ENCODE results near the gene CLCN2. TPM values are rescaled to one million over a fixed set of nuclear protein-coding genes. Genes with fewer than 3 reads are reported as not detected.
A peak's percentile ranks its signal among the peaks of the same experiment; 100 is the strongest.

The CLCN2 gene
- polyA plus RNA-seq, 1 donor from 2014 or later = 13.4 TPM

DNA sequence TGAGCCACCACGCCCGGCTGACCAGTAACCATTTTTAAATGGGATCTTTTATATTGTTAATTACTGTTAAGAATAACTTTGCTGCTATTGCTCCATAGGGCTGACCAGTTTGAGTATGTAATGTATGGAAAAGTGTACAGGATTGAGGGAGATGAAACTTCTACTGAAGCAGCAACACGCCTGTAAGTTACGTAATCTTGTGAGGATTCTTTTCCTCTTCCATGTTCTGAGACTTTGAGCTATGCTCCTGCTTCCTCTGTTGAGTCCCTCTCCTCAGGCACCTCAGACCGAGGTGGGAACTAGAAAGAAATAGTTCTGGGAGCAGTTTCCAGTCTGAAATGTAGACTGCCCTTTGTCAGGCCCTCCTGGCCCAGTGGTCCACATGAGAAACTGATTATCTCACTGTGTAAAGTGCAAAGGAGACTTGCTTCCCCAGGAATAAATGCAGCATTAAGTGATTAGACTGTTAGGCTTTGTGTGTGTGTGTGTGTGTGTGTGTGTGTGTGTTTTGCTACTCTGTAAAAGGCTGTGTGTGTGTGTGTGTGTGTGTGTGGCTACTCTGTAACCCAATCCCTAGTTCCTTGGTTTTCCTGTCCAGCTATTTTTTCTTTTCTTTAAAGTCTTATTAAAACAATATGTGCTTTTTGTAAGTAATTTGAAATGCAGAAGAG is 5.3 kb upstream of the CLCN2 start:
- H2AFZ ChIP-seq (ENCODE audit: low read depth, low read length) = no peak overlapping the region
- H3K4me3 ChIP-seq (ENCODE audit: low read length) = no peak overlapping the region
- H3K36me3 ChIP-seq (ENCODE audit: insufficient read depth, low read length) = peaks cover 5% of the 10 kb centered on the region
- H3K9me2 ChIP-seq (ENCODE audit: insufficient read depth, low read length) = no peaks in the 10 kb centered on the region
- H3K9ac ChIP-seq (ENCODE audit: low read length) = no peak overlapping the region
- no peaks in the 10 kb centered on the region for H3K27me3 ChIP-seq (ENCODE audit: insufficient read depth, low read depth, low read length)
- H3K79me2 ChIP-seq (replicated peaks; ENCODE audit: insufficient read depth, low read length) = peaks cover 8% of the 10 kb centered on the region
- no peak overlapping the region for H3K4me2 ChIP-seq (ENCODE audit: low read length)
- TF ChIP-seq RAD21 (conservative IDR thresholded peaks at IDR 0.05) = no peak
- TF ChIP-seq, protein P1, sequence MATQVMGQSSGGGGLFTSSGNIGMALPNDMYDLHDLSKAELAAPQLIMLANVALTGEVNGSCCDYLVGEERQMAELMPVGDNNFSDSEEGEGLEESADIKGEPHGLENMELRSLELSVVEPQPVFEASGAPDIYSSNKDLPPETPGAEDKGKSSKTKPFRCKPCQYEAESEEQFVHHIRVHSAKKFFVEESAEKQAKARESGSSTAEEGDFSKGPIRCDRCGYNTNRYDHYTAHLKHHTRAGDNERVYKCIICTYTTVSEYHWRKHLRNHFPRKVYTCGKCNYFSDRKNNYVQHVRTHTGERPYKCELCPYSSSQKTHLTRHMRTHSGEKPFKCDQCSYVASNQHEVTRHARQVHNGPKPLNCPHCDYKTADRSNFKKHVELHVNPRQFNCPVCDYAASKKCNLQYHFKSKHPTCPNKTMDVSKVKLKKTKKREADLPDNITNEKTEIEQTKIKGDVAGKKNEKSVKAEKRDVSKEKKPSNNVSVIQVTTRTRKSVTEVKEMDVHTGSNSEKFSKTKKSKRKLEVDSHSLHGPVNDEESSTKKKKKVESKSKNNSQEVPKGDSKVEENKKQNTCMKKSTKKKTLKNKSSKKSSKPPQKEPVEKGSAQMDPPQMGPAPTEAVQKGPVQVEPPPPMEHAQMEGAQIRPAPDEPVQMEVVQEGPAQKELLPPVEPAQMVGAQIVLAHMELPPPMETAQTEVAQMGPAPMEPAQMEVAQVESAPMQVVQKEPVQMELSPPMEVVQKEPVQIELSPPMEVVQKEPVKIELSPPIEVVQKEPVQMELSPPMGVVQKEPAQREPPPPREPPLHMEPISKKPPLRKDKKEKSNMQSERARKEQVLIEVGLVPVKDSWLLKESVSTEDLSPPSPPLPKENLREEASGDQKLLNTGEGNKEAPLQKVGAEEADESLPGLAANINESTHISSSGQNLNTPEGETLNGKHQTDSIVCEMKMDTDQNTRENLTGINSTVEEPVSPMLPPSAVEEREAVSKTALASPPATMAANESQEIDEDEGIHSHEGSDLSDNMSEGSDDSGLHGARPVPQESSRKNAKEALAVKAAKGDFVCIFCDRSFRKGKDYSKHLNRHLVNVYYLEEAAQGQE (IDR thresholded peaks at IDR 0.05; ENCODE audit: borderline replicate concordance) = no peak
- H4K20me1 ChIP-seq (ENCODE audit: insufficient read depth) = no peaks in the 10 kb centered on the region
- H3F3A ChIP-seq (ENCODE audit: insufficient read depth, low read length, poor library complexity, severe bottlenecking) = no peaks in the 10 kb centered on the region
- no peak overlapping the region for H3K27ac ChIP-seq (ENCODE audit: low read length)
- no peaks in the 10 kb centered on the region for H3K9me3 ChIP-seq (ENCODE audit: low read length)

DNA sequence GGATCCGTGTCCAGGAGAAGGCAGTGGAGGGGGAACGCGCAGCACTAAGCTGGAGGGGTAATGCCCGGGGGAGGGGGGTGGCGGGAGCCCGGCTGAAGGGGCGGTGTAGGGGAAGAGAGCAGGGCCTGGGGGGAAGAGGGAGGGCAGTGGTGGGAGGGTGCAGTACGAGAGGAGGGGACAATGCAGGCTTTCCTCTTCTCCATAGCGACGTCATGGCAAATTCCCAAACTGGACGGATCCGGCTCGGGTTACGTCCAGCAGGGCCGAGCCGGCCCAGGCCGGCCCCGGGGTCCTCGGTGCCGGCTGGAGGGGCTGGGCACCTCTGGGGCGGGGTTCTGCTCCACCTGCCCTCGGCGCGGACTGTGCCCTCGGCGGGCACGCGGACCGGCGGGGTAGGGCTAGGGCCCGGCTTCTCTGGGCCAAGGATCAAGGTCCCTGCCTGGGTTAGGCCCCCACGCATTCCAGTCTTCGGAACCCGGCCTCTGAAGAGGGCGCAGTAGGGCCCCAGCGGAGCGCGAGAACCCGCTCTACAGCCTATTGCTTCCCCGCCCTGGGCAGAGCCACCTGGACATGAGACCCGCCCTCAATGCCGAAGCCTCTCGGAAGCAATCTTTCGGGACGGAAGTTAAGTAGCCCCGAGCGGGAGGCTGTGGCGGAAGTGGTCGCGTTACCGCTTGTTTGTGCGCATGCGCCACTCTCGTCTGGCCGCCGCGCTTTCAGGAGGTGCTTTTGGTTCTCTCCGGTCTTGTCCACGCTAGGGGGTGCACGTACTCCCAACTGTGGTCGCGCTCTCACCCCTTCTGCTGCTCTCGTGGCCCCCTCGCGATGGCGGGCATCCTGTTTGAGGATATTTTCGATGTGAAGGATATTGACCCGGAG is 1.5 kb upstream of the CLCN2 start:
- TF ChIP-seq RAD21 (conservative IDR thresholded peaks at IDR 0.05) (peak; percentile 58), SMC3 (conservative IDR thresholded peaks at IDR 0.05; ENCODE audit: poor library complexity) (peak; percentile 71), MXI1 (conservative IDR thresholded peaks at IDR 0.05; ENCODE audit: poor library complexity, severe bottlenecking) (peak; percentile 67), EP300 (conservative IDR thresholded peaks at IDR 0.05; ENCODE audit: poor library complexity, severe bottlenecking) (no peak), TAF1 (IDR thresholded peaks at IDR 0.05; ENCODE audit: low read depth) (peak; percentile 82), POLR2AphosphoS5 (IDR thresholded peaks at IDR 0.05) (peak; percentile 74), EZH2 (IDR thresholded peaks at IDR 0.05; ENCODE audit: borderline replicate concordance, insufficient read depth, low read length, poor library complexity, severe bottlenecking) (no peak)
- TF ChIP-seq, protein P2, sequence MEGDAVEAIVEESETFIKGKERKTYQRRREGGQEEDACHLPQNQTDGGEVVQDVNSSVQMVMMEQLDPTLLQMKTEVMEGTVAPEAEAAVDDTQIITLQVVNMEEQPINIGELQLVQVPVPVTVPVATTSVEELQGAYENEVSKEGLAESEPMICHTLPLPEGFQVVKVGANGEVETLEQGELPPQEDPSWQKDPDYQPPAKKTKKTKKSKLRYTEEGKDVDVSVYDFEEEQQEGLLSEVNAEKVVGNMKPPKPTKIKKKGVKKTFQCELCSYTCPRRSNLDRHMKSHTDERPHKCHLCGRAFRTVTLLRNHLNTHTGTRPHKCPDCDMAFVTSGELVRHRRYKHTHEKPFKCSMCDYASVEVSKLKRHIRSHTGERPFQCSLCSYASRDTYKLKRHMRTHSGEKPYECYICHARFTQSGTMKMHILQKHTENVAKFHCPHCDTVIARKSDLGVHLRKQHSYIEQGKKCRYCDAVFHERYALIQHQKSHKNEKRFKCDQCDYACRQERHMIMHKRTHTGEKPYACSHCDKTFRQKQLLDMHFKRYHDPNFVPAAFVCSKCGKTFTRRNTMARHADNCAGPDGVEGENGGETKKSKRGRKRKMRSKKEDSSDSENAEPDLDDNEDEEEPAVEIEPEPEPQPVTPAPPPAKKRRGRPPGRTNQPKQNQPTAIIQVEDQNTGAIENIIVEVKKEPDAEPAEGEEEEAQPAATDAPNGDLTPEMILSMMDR (IDR thresholded peaks at IDR 0.05; ENCODE audit: poor library complexity, severe bottlenecking) = peak; percentile 76
- TF ChIP-seq, protein P1 (IDR thresholded peaks at IDR 0.05; ENCODE audit: borderline replicate concordance) = peak; percentile 56
- peak overlapping the region; percentile 84 for H3K4me2 ChIP-seq (ENCODE audit: low read length)

More for the DNA sequence above, 1.5 kb upstream of the CLCN2 start:
- H3K4me3 ChIP-seq (ENCODE audit: low read length) = peak overlapping the region; percentile 70
- peak overlapping the region; percentile 53 for H2AFZ ChIP-seq (ENCODE audit: low read depth, low read length)
- H3K27ac ChIP-seq (ENCODE audit: low read length) = peak overlapping the region; percentile 87
- no peaks in the 10 kb centered on the region for H3K9me2 ChIP-seq (ENCODE audit: insufficient read depth, low read length)
- peaks cover 16% of the 10 kb centered on the region for H3K79me2 ChIP-seq (replicated peaks; ENCODE audit: insufficient read depth, low read length)
- H3F3A ChIP-seq (ENCODE audit: insufficient read depth, low read length, poor library complexity, severe bottlenecking) = no peaks in the 10 kb centered on the region
- H4K20me1 ChIP-seq (ENCODE audit: insufficient read depth) = no peaks in the 10 kb centered on the region
- no peaks in the 10 kb centered on the region for H3K36me3 ChIP-seq (ENCODE audit: insufficient read depth, low read length)
- peak overlapping the region; percentile 90 for H3K9ac ChIP-seq (ENCODE audit: low read length)
- no peaks in the 10 kb centered on the region for H3K9me3 ChIP-seq (ENCODE audit: low read length)
- H3K27me3 ChIP-seq (ENCODE audit: insufficient read depth, low read depth, low read length) = no peaks in the 10 kb centered on the region
